Spleen (tissue), 11 donors: Measurements from ENCODE around the gene TBC1D9. TPM values are rescaled to one million over a fixed set of nuclear protein-coding genes. Genes with fewer than 3 reads are reported as not detected.
A peak's percentile ranks its signal among the peaks of the same experiment; 100 is the strongest.

Experiments used
- DNase-seq: peaks from one replicate; pipeline ENCODE4 v3.0.0-alpha.2; 2020
- H3K27ac ChIP-seq, 8 donors: fragments of 200-600 bp; sonication (generic) in 7 of 8; 1 replicate in 4 of 8; 2 replicates in 4 of 8; pipeline versions ENCODE4 v1.5.0 to v1.8.0; 2016 to 2021; ENCODE audit warnings: inconsistent platforms in 4 of 8, mild to moderate bottlenecking in 4 of 8, moderate library complexity in 1 of 8
- H3K27me3 ChIP-seq, 7 donors: fragments of 200-600 bp; sonication (generic) in 6 of 7; replicated peaks in 1 of 7; 1 replicate in 4 of 7; 2 replicates in 3 of 7; pipeline versions ENCODE4 v1.5.0 to v1.8.0; 2016 to 2021; ENCODE audit warnings: inconsistent platforms in 3 of 7, mild to moderate bottlenecking in 1 of 7
- H3K36me3 ChIP-seq, 6 donors: fragments of 200-600 bp; sonication (generic) in 5 of 6; 1 replicate in 4 of 6; 2 replicates in 2 of 6; pipeline versions ENCODE4 v1.5.0 to v1.8.0; 2016 to 2021; ENCODE audit warnings: inconsistent platforms in 2 of 6
- H3K4me1 ChIP-seq, 6 donors: fragments of 200-600 bp; sonication (generic) in 5 of 6; 1 replicate in 3 of 6; 2 replicates in 3 of 6; pipeline versions ENCODE4 v1.5.0 to v1.8.0; 2016 to 2021; ENCODE audit warnings: inconsistent platforms in 3 of 6
- H3K4me3 ChIP-seq, 8 donors: fragments of 200-600 bp; sonication (generic) in 7 of 8; 1 replicate in 4 of 8; 2 replicates in 4 of 8; pipeline versions ENCODE4 v1.5.0 to v1.8.0; 2016 to 2021; ENCODE audit warnings: inconsistent platforms in 4 of 8, mild to moderate bottlenecking in 4 of 8, moderate library complexity in 2 of 8
- H3K9me3 ChIP-seq, 8 donors: fragments of 200-600 bp; sonication (generic) in 7 of 8; 1 replicate in 4 of 8; 2 replicates in 4 of 8; pipeline versions ENCODE4 v1.5.0 to v1.8.0; 2016 to 2021; ENCODE audit warnings: inconsistent platforms in 4 of 8
- POLR2A ChIP-seq, 3 donors: fragments of 450-650 bp; IDR thresholded peaks; one replicate each; pipeline ENCODE4 v1.5.1; 2017; ENCODE audit warnings: antibody characterized with exemption in 3 of 3, mild to moderate bottlenecking in 1 of 3
- POLR2AphosphoS5 ChIP-seq, 3 donors: sonication (generic); formaldehyde crosslinking; IDR thresholded peaks; one replicate each; pipeline ENCODE4 v1.5.1; 2017; ENCODE audit warnings: antibody characterized with exemption in 3 of 3
- WGBS, 5 donors: extraction: QIAGEN DNeasy Blood & Tissue Kit in 3 of 5; methylation state at CpG; one replicate each; pipeline versions ENCODE4 v1.1.5 to v1.1.7; 2013 to 2018; 5-methylcytosine and 5-hydroxymethylcytosine counted together
- intact Hi-C: fragments of 100-400 bp; cut with DNase I; formaldehyde crosslinking; loops from one replicate; pipeline ENCODE4 v1.15.0; 2023; ENCODE audit warnings: low total_unique reads
- polyA plus RNA-seq, 3 donors: library from polyadenylated mRNA; stranded (reverse); fragments of 200-250 nt; gene quantifications; one replicate each; pipeline ENCODE4 v1.2.1, GENCODE V29; 2013
- total RNA-seq, 7 donors: library from RNA; depleted of rRNA in 3 of 7; stranded (reverse); fragments of >200 nt in 3 of 7; fragmentation: NEBNext Ultra II Directional in 4 of 7; extraction: Animal tissue kit (Norgen Biotek cat#: 25700) in 4 of 7; gene quantifications; one replicate each; pipeline versions ENCODE4 v1.1.0 to v1.2.1, GENCODE V29; 2016 to 2021
- TF ChIP-seq, protein P1 (sequence below), 11 experiments: fragments of 200-600 bp in 7 of 11; fragments of 450-650 bp in 4 of 11; sonication (generic) in 4 of 11; IDR thresholded peaks in 8 of 11; conservative IDR thresholded peaks in 3 of 11; 1 replicate in 7 of 11; 2 replicates in 4 of 11; pipeline versions ENCODE4 v1.4.0 to v1.8.0; 2016 to 2021; ENCODE audit warnings: antibody characterized with exemption in 11 of 11, inconsistent platforms in 4 of 11, mild to moderate bottlenecking in 1 of 11
- donor health status: healthy with polysubstance abuse.
- donor health status: DM: no; HTN: no; CAD: no; lungs with moderate emphysema.
- donor health status: DM: no; HTN: no; CAD: no.
- donor health status: Bipolar disorder and iron deficiency.
- donor health status: healthy.
- donor health status: DM: no; HTN: no; CAD: no.
- donor health status: DM: yes; HTN: yes; CAD: no.

TBC1D9 gene
- total and polyA plus RNA-seq, 10 donors = 11.6 to 99.1 (median 77.2) TPM

DNA sequence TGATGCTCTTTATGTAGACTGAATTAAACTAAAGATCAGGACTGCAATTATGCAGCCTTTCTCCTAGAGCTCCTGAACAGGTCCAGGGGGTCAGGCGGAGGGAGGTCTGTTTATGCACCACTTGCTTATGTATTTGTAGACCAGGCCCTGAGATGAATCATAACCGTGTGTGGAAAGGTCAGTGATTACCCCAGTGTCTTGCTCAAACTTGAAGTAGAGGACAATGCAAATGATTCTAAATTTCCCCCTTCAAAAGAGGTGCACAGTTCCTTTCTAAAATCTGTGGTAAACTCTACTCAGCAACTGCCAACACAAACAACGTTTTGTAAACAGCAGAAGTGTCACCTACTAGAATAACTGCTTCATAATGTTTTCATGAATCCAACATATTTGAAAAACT lies 13.0 kb upstream of the TBC1D9 start:
- intact Hi-C loops = no loop called here
- H3K9me3 ChIP-seq = no peaks in the 10 kb centered on the region
- H3K27ac ChIP-seq = no peak overlapping the region
- DNase-seq = no peak
- TF ChIP-seq POLR2A (IDR thresholded peaks at IDR 0.05) = no peak
- TF ChIP-seq, protein P1, sequence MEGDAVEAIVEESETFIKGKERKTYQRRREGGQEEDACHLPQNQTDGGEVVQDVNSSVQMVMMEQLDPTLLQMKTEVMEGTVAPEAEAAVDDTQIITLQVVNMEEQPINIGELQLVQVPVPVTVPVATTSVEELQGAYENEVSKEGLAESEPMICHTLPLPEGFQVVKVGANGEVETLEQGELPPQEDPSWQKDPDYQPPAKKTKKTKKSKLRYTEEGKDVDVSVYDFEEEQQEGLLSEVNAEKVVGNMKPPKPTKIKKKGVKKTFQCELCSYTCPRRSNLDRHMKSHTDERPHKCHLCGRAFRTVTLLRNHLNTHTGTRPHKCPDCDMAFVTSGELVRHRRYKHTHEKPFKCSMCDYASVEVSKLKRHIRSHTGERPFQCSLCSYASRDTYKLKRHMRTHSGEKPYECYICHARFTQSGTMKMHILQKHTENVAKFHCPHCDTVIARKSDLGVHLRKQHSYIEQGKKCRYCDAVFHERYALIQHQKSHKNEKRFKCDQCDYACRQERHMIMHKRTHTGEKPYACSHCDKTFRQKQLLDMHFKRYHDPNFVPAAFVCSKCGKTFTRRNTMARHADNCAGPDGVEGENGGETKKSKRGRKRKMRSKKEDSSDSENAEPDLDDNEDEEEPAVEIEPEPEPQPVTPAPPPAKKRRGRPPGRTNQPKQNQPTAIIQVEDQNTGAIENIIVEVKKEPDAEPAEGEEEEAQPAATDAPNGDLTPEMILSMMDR (IDR thresholded peaks at IDR 0.05 in 8 of 11, conservative IDR thresholded peaks at IDR 0.05 in 3 of 11) = no peak
- no peak for TF ChIP-seq POLR2AphosphoS5 (IDR thresholded peaks at IDR 0.05)
- no peaks in the 10 kb centered on the region for H3K4me1 ChIP-seq
- no peaks in the 10 kb centered on the region for H3K27me3 ChIP-seq
- WGBS, 5 donors = 73 to 91% (median 78%) methylated on average over 3 of the region's 3 CpGs
- H3K4me3 ChIP-seq = no peak overlapping the region
- H3K36me3 ChIP-seq = no peaks in the 10 kb centered on the region

DNA sequence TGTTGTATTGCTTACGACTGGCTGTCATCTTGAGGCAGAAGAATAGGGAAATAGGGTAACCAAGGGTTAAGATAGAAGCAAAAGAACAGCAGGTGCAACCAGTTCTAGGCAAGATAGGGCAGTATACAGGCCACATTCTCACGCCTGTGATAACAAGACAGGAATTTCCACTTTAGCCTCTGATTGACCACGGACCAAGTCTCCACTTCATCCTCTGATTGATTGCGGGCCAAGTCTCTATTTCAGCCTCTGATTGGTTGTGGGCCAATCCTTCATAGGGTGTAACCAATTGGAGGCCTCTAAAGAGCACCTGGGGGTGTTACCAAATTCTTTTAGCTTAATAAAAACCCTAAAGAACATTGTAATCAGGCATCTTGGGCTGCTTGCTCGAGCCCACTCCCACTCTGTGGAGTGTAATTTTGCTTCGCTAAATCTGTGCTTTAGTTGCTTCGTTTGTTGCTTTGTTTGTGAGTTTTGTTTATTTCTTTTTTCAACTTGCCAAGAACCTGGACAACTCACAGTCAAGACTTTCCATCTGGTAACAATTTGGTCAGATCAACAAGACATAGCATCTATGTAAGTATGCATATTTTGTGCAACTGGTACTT lies 8.7 kb upstream of the TBC1D9 start:
- 77 to 83% (median 78%) methylated on average over 7 of the region's 7 CpGs for WGBS, 5 donors
- no peaks in the 10 kb centered on the region for H3K9me3 ChIP-seq
- H3K36me3 ChIP-seq = no peaks in the 10 kb centered on the region
- no peak overlapping the region for H3K27ac ChIP-seq
- peaks cover 0 to 5% (median 0%) of the 10 kb centered on the region in 6 donors for H3K4me1 ChIP-seq
- no peak for DNase-seq
- intact Hi-C loops = no loop called here
- TF ChIP-seq POLR2AphosphoS5 (IDR thresholded peaks at IDR 0.05) = no peak
- TF ChIP-seq POLR2A (IDR thresholded peaks at IDR 0.05) = no peak
- TF ChIP-seq, protein P1 (IDR thresholded peaks at IDR 0.05 in 8 of 11, conservative IDR thresholded peaks at IDR 0.05 in 3 of 11) = no peak
- no peak overlapping the region for H3K4me3 ChIP-seq
- no peaks in the 10 kb centered on the region for H3K27me3 ChIP-seq

DNA sequence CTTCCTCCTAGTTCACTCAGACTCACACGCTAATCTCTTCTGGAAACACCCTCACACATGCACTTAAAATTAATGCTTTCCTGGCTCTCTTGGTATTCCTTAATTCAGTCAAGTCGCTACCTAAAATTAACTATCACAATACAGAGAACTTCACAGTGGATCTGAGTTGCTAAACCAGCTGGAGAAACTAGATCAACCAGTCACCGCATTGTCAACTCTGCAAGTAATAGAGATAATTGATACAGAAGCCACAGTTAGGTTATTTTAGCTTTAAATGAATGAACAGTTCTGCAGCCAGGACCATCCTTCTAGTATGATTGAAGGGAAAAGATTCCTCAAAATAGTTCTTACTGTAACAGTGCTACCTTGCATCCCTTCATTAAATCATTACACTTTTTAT lies 6.0 kb upstream of the TBC1D9 start:
- Histone ChIP-seq H3K4me3 (no peak overlapping the region), H3K9me3 (no peaks in the 10 kb centered on the region), H3K27ac (no peak overlapping the region), H3K36me3 (no peaks in the 10 kb centered on the region), H3K27me3 (peaks cover 0 to 5% (median 0%) of the 10 kb centered on the region in 7 donors), H3K4me1 (peaks cover 5 to 16% (median 8%) of the 10 kb centered on the region in 6 donors)
- no peak for TF ChIP-seq POLR2AphosphoS5 (IDR thresholded peaks at IDR 0.05)
- no peak for TF ChIP-seq POLR2A (IDR thresholded peaks at IDR 0.05)
- TF ChIP-seq, protein P1 (IDR thresholded peaks at IDR 0.05 in 8 of 11, conservative IDR thresholded peaks at IDR 0.05 in 3 of 11) = no peak
- intact Hi-C loops = no loop called here
- DNase-seq = no peak
- WGBS, 5 donors = 88 to 96% (median 92%) methylated on average over 3 of the region's 3 CpGs

GRCh38 chr4:140757232-140757630 lies 1.0 kb upstream of the TBC1D9 start:
- TF ChIP-seq POLR2A (IDR thresholded peaks at IDR 0.05) (no peak), POLR2AphosphoS5 (IDR thresholded peaks at IDR 0.05) (no peak)
- TF ChIP-seq, protein P1 (IDR thresholded peaks at IDR 0.05 in 8 of 11, conservative IDR thresholded peaks at IDR 0.05 in 3 of 11) = no peak
- peak overlapping the region; percentile 50 to 90 (median 76) for H3K4me3 ChIP-seq
- H3K27me3 ChIP-seq = peaks cover 0 to 26% (median 5%) of the 10 kb centered on the region in 7 donors
- no peaks in the 10 kb centered on the region for H3K9me3 ChIP-seq
- intact Hi-C loops = no loop called here
- H3K36me3 ChIP-seq = no peaks in the 10 kb centered on the region
- DNase-seq = no peak
- peaks cover 7 to 62% (median 32%) of the 10 kb centered on the region in 6 donors for H3K4me1 ChIP-seq
- H3K27ac ChIP-seq = peak overlapping the region; percentile 90 to 100 (median 98)
- 15 to 32% (median 31%) methylated on average over 3 of the region's 3 CpGs for WGBS, 5 donors
